ENCODE data around the gene C10orf71.

C10orf71 gene

DNA sequence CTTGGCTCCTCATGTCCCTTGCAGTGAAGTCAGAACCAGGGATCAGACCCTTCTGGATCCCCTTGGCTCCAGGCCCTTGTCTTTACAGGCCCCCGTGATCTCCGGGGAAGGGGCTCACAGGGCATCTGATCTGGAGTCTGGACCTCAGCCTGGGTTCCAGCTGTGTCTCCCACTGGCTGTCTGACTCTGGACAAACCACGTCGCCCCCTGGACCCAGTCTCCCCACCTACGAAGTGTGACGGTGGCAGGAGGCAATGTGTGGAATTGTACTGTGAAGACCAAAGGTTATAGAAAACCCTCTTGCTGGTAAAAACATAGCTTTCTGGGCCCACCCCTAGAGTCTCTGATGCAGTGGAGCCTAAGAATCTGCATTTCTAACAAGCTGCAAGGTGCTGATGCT lies 15.5 kb upstream of the C10orf71 start:
- no peak overlapping the region for H3K4me3 ChIP-seq (ENCODE audit: low read depth, low read length)
- no peak for DNase-seq (ENCODE audit: low read depth)

DNA sequence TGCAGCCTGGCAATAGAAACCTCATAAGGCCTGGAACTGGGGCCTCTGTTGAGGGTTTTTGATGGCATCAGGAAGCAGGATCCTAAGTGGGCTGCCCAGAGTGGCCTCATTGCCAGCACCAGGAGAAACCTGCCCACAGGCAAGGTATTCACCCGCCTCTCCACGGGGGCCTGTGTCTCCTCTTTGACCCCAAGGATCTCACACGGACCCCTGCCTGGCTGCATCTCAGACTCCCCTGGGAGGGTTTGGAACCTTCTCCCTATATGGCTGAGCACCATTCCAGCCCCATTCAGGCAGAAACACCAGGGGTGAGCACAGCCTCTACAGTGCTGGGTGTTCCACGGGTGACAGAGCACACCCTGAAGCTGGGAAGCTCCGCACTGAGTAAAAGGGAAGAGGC lies 14.6 kb upstream of the C10orf71 start:
- no peak for DNase-seq (ENCODE audit: low read depth)
- no peak overlapping the region for H3K4me3 ChIP-seq (ENCODE audit: low read depth, low read length)
- TF ChIP-seq, protein P1, sequence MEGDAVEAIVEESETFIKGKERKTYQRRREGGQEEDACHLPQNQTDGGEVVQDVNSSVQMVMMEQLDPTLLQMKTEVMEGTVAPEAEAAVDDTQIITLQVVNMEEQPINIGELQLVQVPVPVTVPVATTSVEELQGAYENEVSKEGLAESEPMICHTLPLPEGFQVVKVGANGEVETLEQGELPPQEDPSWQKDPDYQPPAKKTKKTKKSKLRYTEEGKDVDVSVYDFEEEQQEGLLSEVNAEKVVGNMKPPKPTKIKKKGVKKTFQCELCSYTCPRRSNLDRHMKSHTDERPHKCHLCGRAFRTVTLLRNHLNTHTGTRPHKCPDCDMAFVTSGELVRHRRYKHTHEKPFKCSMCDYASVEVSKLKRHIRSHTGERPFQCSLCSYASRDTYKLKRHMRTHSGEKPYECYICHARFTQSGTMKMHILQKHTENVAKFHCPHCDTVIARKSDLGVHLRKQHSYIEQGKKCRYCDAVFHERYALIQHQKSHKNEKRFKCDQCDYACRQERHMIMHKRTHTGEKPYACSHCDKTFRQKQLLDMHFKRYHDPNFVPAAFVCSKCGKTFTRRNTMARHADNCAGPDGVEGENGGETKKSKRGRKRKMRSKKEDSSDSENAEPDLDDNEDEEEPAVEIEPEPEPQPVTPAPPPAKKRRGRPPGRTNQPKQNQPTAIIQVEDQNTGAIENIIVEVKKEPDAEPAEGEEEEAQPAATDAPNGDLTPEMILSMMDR (IDR thresholded peaks at IDR 0.05; ENCODE audit: insufficient read depth, low read depth, low read length, missing control alignments), result no peak

More for the DNA sequence above, 15.5 kb upstream of the C10orf71 start:
- TF ChIP-seq, protein P1 (IDR thresholded peaks at IDR 0.05; ENCODE audit: insufficient read depth, low read depth, low read length, missing control alignments), result no peak

DNA sequence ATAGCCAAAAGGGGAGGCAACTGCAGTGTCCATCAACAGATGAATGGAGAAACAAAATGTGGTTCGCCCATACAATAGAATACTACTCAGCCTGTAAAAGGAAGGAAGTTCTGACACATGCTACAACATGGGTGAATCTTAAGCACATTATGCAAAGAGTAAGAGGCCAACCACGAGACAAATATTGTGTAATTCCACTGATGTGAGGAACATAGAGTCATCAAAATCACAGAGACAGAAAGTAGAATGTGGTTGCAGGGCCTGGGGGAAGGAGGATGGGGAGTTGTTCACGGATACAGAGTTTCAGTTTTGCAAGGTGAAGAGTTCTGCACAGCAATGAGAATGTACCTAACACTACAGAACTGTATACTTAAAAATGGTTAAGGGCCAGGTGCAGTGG lies 13.7 kb upstream of the C10orf71 start:
- H3K4me3 ChIP-seq (ENCODE audit: low read depth, low read length), result no peak overlapping the region
- no peak for DNase-seq (ENCODE audit: low read depth)
- TF ChIP-seq, protein P1 (IDR thresholded peaks at IDR 0.05; ENCODE audit: insufficient read depth, low read depth, low read length, missing control alignments), result no peak

DNA sequence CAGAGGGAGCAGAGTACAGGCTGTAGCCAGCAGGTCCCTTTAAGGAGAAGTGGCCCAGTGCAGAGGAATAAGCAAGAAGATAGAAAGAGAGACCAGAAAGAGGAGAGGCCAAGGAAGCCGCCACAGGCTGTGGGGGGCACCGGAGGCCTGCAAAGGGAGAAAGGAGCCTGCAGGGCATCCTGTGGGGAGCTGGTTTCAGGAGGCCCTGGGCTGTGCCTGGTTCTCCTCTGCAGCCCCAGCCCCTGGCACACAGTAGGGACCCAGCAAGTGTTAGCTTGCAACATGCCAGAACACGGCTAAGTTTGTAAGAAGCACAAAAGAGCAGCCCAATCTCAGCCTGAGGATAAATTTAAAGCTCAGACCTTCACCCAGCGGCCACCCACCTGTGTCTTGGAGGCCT lies 12.3 kb upstream of the C10orf71 start:
- DNase-seq (ENCODE audit: low read depth), result no peak
- no peak overlapping the region for H3K4me3 ChIP-seq (ENCODE audit: low read depth, low read length)

DNA sequence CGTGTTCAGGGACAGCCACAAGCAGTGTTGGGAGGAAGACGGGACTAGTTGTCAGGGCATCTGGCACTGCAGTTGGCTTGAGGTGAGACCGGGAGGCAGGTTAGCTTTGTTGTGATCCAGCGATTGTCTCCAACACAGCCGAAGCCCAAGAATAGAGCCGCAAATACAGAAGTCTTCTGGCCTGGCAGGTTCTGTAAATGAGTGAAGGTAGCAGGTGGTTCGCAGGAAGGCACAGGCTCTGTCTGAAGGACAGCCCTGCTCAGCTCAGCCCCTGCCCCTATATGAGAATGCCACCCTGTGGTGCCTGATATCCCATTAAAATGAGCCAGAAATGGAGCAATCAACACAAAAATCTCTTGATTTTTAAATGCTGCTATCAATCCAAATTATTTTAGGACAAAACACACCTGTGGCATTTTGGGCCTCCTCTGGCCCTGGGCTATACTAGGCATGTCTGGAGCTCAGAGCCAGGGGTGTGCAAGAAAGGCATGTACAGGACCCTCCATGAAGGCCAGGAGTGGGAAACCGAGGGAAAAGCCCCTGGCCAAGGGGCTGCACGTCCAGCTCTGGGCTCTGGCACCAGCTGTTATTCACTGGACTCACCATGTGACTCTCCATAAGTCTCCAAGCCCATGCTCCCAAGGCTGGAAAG lies 11.2 kb upstream of the C10orf71 start:
- DNase-seq (ENCODE audit: low read depth), result no peak
- TF ChIP-seq, protein P1 (IDR thresholded peaks at IDR 0.05; ENCODE audit: insufficient read depth, low read depth, low read length, missing control alignments), result no peak
- H3K4me3 ChIP-seq (ENCODE audit: low read depth, low read length), result no peak overlapping the region

More for the DNA sequence above, 12.3 kb upstream of the C10orf71 start:
- TF ChIP-seq, protein P1 (IDR thresholded peaks at IDR 0.05; ENCODE audit: insufficient read depth, low read depth, low read length, missing control alignments), result no peak

DNA sequence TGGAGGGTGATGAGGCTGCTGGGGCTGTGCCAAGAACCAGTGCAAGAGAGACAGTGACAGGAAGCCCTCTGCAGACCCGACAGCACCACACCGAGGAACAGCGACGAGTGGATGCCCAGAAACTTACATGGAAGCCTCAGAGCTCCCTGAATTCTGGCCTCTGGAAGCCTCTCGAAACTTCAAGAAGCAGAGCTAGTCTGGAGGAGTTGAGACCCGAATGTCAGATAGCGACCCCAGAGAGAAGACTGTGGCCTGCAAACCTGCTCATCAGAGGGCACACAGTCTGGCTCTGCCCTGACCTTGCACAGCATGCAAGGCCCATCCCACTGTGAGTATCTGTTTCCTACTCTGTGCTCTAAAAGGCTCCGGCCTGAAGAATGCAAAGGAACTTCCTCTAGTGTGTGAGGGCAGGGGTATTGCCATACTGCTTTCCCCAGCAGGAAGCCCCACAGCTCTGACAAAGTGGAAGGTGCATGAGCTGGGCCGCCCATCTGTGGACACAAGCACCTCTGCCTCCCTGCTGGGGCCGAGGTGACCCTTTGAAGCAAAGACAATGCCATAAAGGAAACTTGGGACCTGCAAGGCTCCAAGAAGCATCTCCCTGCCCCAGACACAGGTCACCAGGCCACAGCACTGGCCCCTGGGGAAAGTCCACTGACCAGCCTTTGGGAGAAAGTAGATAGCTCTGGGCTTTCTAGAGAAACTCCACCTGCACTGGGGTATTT lies 10.5 kb upstream of the C10orf71 start:
- no peak for DNase-seq (ENCODE audit: low read depth)
- no peak overlapping the region for H3K4me3 ChIP-seq (ENCODE audit: low read depth, low read length)
- TF ChIP-seq, protein P1 (IDR thresholded peaks at IDR 0.05; ENCODE audit: insufficient read depth, low read depth, low read length, missing control alignments), result no peak

Measured in GM12865 (cell line).